ENCODE data around the gene SUPT6H. TPM values are rescaled to one million over a fixed set of nuclear protein-coding genes. Genes with fewer than 3 reads are reported as not detected.

The SUPT6H gene
- total and polyA plus RNA-seq, 2 of the 8 experiments (the other 6 are each of a cell fraction or from before 2014, with no cell fraction given) = 32.0 to 59.9 TPM

GRCh38 chr17:28702752-28703150 is 40.7 kb downstream of the SUPT6H start (continued):
- no peak for TF ChIP-seq RBBP5 (IDR thresholded peaks at IDR 0.05; ENCODE audit: borderline replicate concordance, low read depth, low read length)

Measured in H1 (cell line).